Measurements from ENCODE around the gene PPP1R2C. TPM values are rescaled to one million over a fixed set of nuclear protein-coding genes. Genes with fewer than 3 reads are reported as not detected.

PPP1R2C gene
- polyA plus RNA-seq, 1 donor from 2014 or later = not detected

GRCh38 chrX:42823443-42823842 lies 45.5 kb upstream of the PPP1R2C start:
- H4K20me1 ChIP-seq (ENCODE audit: insufficient read depth) = no peaks in the 10 kb centered on the region
- H3K9me2 ChIP-seq (ENCODE audit: insufficient read depth, low read length) = no peaks in the 10 kb centered on the region
- H3K27ac ChIP-seq (ENCODE audit: low read length) = no peak overlapping the region
- TF ChIP-seq MXI1 (conservative IDR thresholded peaks at IDR 0.05; ENCODE audit: poor library complexity, severe bottlenecking) (no peak), CTCF (IDR thresholded peaks at IDR 0.05; ENCODE audit: poor library complexity, severe bottlenecking) (no peak), TAF1 (IDR thresholded peaks at IDR 0.05; ENCODE audit: low read depth) (no peak)
- no peak overlapping the region for H3K4me3 ChIP-seq (ENCODE audit: low read length)
- no peaks in the 10 kb centered on the region for H3K9me3 ChIP-seq (ENCODE audit: low read length)
- H3K9ac ChIP-seq (ENCODE audit: low read length) = no peak overlapping the region
- no peaks in the 10 kb centered on the region for H3K27me3 ChIP-seq (ENCODE audit: insufficient read depth, low read depth, low read length)
- no peak overlapping the region for H3K4me2 ChIP-seq (ENCODE audit: low read length)
- no peaks in the 10 kb centered on the region for H3F3A ChIP-seq (ENCODE audit: insufficient read depth, low read length, poor library complexity, severe bottlenecking)
- H2AFZ ChIP-seq (ENCODE audit: low read depth, low read length) = no peak overlapping the region
- no peaks in the 10 kb centered on the region for H3K36me3 ChIP-seq (ENCODE audit: insufficient read depth, low read length)
- H3K79me2 ChIP-seq (replicated peaks; ENCODE audit: insufficient read depth, low read length) = no peaks in the 10 kb centered on the region

GRCh38 chrX:42821803-42822443 lies 44.0 kb upstream of the PPP1R2C start:
- Histone ChIP-seq H3K27me3 (ENCODE audit: insufficient read depth, low read depth, low read length) (no peaks in the 10 kb centered on the region), H3K9me3 (ENCODE audit: low read length) (no peaks in the 10 kb centered on the region), H3K36me3 (ENCODE audit: insufficient read depth, low read length) (no peaks in the 10 kb centered on the region), H3K9ac (ENCODE audit: low read length) (no peak overlapping the region), H3K4me3 (ENCODE audit: low read length) (no peak overlapping the region), H2AFZ (ENCODE audit: low read depth, low read length) (no peak overlapping the region), H3K9me2 (ENCODE audit: insufficient read depth, low read length) (no peaks in the 10 kb centered on the region), H3F3A (ENCODE audit: insufficient read depth, low read length, poor library complexity, severe bottlenecking) (no peaks in the 10 kb centered on the region), H4K20me1 (ENCODE audit: insufficient read depth) (no peaks in the 10 kb centered on the region), H3K4me2 (ENCODE audit: low read length) (no peak overlapping the region), H3K79me2 (replicated peaks; ENCODE audit: insufficient read depth, low read length) (no peaks in the 10 kb centered on the region), H3K27ac (ENCODE audit: low read length) (no peak overlapping the region)
- TF ChIP-seq EP300 (conservative IDR thresholded peaks at IDR 0.05; ENCODE audit: poor library complexity, severe bottlenecking) = no peak
- TF ChIP-seq EZH2 (IDR thresholded peaks at IDR 0.05; ENCODE audit: borderline replicate concordance, insufficient read depth, low read length, poor library complexity, severe bottlenecking) = no peak
- TF ChIP-seq TAF1 (IDR thresholded peaks at IDR 0.05; ENCODE audit: low read depth) = no peak
- no peak for TF ChIP-seq POLR2AphosphoS5 (IDR thresholded peaks at IDR 0.05)
- no peak for TF ChIP-seq CTCF (IDR thresholded peaks at IDR 0.05; ENCODE audit: poor library complexity, severe bottlenecking)
- TF ChIP-seq REST (IDR thresholded peaks at IDR 0.05; ENCODE audit: borderline replicate concordance) = no peak
- no peak for TF ChIP-seq MXI1 (conservative IDR thresholded peaks at IDR 0.05; ENCODE audit: poor library complexity, severe bottlenecking)
- TF ChIP-seq SMC3 (conservative IDR thresholded peaks at IDR 0.05; ENCODE audit: poor library complexity) = no peak
- TF ChIP-seq RAD21 (conservative IDR thresholded peaks at IDR 0.05) = no peak
